ENCODE results near the gene SEC14L5.

- TF ChIP-seq CTCF (IDR thresholded peaks at IDR 0.05; ENCODE audit: low read length) (no peak), EZH2 (IDR thresholded peaks at IDR 0.05; ENCODE audit: borderline replicate concordance, low read length) (no peak)
These were observed 47.8 kb downstream of the SEC14L5 start for GRCh38 chr16:5005916-5006315.
